ENCODE measurements around the gene SLC16A8.
"Not testable (repeated sequence)": the region's sequence is repeated elsewhere in the genome, so short reads cannot be mapped to it uniquely, and the experiment has no call there.

Gene SLC16A8

GRCh38 chr22:38085501-38085900 is 1.5 kb upstream of the SLC16A8 start:
- DNase-seq, result no peak

DNA sequence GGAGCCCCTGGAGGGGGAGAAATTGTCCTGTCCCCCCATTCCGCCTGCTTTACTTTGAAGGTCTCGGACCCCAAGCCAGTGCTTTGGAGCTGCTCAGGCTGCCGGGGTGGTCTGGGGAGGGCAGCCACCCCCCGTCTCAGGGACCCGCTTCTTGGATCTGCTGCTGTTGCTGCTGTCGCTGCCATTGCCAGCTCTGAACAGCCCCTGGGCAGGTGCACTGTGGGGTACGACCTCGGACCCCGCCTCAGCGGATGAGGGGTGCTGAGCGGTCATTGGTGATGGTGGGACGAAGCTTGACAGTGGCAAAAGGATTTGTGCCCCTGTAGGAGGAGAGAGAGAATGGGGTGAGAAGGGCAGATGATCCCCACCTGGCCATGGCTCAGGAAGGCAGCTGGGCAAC is 1.1 kb upstream of the SLC16A8 start:
- DNase-seq, result no peak

GRCh38 chr22:38082986-38083710 is 836 bp downstream of the SLC16A8 start:
- no peak for DNase-seq

DNA sequence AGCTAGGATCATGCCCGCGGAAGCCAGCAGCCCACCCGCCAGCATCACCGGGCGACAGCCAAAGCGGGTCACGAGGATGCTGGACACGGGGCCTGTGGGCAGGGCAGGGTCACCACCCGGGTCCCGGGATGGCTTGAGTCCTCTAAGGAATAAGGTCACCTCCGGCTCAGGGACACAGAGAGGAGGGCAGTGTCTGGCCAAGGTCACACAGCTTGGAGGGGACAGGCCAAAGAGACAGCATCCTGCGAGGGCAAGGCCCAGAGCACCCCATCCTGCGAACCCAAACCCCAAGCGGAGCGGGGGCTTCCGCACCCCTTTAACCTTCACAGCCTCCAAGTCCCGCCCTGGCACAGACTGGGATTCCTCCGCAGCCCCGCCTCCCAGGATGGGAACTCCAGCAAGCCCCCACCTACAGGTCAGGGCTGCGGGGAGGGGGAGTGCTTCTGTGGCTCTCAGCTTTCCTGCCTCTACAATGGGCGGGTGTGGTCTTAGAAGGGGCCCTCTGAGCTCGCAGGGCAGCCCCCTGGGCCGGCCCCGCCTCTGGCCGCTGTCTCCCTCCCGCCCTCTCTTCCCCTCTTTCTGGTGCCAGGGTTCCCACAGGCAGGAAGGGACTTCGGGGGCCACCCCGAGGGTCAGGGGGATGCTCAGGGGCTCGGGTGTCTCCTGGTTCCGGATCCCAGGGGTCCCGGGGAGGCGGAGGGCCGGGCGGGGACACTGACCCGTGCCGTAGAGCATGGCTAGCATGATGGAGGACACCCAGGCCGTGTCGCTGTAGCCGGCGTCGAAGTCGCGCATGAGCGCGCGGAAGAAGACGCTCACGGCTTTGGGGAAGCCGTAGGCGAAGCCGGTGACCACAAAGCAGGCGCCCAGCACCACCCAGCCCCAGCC is 1.8 kb downstream of the SLC16A8 start:
- no peak for DNase-seq

- DNase-seq, result no peak
Observed at GRCh38 chr22:38081636-38081940, 2.4 kb downstream of the SLC16A8 start.

GRCh38 chr22:38080850-38081635 is 2.9 kb downstream of the SLC16A8 start:
- peak; percentile 62 for DNase-seq

DNA sequence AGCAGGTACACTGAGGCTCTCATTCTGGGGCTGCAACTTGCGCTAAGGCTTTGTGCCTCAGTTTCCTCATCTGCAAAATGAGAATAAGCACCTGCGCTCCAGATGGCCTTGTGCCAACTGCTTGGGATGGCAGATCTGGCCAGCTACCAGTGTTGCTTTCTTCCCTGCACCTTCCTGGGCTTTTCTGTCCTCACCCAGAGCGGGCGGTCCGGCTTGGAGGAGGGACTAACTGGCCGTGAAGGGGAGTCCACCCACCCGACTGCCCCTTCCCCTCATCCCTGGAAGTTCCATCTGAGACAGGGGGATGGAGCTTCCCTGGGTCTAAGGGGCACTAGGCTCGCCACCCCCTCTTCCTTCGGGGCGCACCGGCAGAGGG is 3.5 kb downstream of the SLC16A8 start:
- DNase-seq, result no peak

DNA sequence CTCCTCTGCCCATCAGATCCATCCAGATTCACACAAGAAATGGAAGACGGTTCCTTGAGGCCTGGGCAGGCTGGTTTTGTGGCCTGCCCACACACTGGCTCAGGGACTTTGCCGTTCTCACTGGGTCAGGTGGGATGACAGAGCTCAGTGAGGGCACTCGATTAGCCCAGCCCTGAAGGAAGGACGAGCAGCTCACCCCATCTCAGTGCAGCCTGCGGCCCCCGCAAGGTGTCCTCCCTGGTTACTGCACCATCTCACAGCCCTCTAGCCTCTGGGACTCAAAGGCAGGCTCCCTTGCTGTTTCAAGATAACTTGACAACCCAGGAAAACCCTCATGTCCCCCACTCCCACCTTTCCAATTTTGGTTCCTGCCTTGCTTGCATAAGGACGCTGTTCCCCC is 4.2 kb downstream of the SLC16A8 start:
- no peak for DNase-seq

GRCh38 chr22:38079208-38079607 is 4.8 kb downstream of the SLC16A8 start:
- not testable (repeated sequence) for DNase-seq

DNA sequence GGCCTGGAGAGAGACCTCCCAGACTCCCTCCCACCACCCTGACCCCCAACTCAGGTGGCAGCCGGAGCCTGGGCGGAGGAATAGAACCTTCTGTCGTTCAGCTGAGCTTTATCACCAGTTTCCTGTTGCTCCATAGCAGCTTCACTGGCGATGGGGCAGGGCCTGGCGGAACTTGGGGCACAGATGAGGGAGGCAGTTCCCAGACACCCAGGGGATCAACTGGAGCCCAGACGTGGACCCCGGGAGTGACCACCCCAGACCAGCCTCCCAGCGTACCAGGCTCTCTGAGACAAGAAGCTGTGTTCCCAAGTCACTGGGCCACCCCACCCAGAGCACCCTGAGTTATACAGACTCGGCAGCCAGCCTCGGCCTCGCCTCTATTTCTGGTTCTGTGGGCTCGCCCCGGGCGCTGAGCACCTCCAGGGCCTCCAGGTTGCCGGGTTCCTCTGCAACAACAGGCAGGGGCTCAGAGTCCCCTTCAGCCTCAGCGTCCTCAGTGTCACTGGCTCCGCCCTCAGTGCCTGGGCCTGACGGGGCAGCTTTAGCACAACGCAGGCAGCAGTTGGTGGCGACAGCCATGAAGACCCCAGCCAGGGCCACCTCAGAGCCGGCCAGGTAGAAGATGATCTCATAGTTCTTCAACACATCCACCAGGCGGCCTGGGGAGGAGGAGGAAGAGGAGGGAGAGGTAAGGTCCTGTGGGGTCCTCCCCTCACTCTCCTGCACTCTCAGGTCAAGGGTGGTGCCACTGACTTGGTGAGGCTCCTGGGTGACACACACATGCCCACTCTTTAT is 5.7 kb downstream of the SLC16A8 start:
- DNase-seq, result no peak

GRCh38 chr22:38077595-38077994 is 6.4 kb downstream of the SLC16A8 start:
- DNase-seq, result peak; percentile 16

DNA sequence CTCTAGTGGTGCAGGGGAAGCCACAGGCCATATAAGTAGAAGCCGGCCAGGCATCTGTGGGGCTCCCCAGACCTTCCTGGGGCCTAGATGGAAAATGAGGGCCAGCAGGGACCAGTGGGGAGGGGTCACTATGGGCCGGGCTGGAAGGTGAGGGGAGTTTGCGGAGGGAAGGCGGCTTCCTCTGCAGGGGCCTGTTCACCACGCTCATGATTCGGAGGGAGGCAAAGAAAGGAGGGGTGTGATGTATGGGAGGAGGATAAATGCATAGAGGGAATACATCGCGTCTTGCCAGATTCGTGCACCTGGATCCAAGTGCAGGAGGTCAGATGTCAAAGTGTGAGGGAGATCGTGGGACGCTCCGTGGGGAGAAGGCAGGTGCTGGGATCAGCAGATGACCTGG is 6.9 kb downstream of the SLC16A8 start:
- no peak for DNase-seq

DNA sequence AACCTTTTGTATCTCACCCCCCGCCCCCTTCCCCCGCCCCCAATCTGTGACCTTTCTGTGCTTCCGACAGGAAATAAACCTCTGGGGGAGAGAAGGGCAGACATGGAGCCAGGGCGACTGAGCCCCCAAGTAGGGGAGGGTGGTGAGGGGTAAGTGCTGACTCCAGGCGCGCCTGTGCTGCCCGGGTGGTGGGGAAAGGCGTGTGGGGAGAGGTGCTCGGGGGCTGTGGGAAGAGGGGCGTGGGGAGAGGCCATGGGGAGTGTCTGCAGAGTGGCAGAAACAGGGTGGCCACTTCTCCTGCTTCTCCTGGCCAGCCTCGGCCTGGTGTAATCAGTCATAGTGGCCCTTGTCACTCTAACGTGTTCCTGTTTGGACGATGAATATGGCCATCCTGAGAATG is 8.0 kb downstream of the SLC16A8 start:
- peak; percentile 10 for DNase-seq

DNA sequence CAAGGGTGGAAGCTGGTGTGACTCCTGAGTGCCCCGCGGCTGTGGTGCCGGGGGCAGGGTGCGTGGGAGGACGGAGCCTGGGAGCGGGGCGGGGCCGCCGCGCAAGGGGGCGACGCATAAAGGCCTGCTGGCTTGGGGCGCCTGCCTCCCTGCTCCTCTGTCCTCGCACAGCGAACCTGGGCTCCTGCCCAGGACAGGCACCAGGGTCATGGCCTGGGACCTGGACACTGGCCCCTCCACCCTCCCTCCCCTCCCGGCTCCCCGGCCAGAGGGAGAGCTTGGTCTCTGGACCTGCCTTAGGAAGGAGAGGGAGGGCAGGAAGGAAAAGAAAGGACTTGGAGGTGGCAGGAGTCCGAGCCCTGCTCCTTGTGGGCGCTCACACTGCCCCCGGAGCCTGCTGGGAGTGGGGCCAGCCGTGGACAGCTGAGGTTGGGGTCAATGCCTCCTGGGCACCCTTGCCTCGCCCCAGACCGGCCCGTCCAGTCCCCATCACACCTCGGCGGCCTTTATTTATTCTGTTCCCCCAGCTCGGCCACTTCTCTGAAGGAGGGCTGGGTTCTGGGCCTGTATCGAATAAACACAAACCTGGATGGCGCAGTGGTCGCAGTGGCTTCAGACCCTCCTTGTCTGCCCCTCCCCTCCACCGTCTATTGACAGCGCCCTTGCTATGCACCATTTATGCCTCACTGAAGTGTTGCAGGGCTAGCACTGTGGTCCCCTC is 8.7 kb downstream of the SLC16A8 start:
- peak; percentile 12 for DNase-seq

GRCh38 chr22:38074181-38075104 is 9.5 kb downstream of the SLC16A8 start:
- DNase-seq, result peak; percentile 55

DNA sequence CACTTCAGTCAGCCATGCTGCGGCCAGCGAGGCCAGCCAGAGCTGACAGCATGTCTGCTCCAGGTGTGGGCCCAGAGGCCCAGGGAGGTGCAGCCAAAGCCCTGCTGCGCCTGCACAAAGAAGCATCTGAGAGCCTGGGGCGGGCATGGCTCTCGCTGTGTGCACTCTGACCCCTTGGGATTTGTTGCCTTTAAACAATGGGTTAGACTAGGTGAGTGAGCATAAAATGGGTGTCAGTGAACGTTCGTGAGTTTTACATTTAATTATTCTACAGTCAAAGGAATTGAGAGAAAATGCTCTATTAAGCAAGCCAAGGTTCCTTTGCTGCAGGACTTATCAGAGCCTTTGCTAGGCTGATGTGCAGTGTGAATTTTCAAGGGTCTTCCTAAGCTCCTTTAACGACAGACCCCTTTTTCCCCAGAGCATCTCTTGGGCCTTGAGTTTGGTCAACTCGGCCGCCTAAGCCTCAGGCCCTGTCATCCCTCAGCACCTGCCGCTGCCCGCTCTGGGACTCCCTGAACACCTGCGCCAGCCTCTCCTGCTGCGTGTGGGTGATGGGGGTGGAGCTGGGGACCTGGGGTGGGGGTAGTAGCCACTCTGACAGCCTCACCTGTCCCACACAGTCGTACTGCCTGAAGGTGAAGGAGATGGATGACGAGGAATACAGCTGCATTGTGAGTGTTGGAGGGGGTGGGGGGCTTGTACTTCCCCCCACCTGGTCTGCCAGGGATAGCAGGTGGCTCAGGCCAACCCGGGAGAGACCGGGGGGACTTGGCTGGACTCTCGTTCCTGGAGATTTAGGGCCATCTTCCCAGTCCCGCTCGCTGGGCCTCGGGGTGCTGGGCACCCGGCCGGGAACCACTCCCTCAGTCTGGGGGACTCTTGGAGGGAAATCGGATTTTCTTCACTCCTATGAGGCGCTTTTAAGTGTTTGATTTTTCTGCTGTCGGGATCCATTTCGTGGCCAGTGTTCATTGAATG is 10.5 kb downstream of the SLC16A8 start:
- peak; percentile 20 for DNase-seq

GRCh38 chr22:38072322-38073149 is 11.4 kb downstream of the SLC16A8 start:
- DNase-seq, result no peak

Measured in right hindlimb (tissue), 1 donor.